GM21367 (cell line): ENCODE data around the gene MYH7B.

ENCODE experiments used
- ATAC-seq: cut with Tn5 transposase; IDR thresholded peaks from one replicate; pipeline ENCODE4 v1.9.1; 2021; ENCODE audit not compliant: unreplicated experiment

Gene MYH7B

DNA sequence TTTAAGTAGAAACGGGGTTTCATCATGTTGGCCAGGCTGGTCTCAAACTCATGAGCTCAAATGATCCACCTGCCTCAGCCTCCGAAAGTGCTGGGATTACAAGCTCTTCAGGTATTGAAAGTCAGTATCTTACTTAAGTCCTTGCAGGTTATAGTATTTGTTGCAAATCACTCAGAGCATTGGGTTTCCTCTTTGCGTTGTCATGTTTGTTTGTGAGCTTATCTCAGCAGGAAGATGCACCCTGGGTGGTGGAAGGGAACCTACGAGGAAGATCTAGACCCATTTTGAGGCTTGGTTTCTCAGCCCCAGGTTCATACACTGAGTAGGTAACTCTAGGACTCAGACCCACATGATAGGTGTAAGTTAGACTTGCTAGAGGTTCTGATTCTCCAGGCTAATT is 18.6 kb downstream of the MYH7B start:
- no peak for ATAC-seq

DNA sequence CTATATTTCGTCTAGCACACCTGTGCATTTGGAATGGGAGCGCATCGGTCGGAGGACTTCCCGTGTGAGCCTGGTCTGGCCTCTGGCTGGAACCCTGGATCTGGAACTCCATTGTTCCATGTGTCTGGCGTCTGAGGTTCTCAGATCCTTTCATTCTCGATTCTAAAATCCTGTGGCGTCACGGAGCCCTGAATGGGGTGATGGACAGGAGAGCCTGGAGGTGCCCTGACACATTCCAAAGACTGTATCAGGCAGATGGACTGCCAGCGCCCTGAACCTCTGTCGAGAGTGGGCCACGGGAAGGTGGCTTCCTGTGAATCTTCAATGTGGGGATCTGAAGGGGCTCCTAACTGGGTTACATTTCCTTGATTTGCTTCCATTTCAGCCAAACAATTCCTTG is 20.6 kb downstream of the MYH7B start:
- no peak for ATAC-seq

DNA sequence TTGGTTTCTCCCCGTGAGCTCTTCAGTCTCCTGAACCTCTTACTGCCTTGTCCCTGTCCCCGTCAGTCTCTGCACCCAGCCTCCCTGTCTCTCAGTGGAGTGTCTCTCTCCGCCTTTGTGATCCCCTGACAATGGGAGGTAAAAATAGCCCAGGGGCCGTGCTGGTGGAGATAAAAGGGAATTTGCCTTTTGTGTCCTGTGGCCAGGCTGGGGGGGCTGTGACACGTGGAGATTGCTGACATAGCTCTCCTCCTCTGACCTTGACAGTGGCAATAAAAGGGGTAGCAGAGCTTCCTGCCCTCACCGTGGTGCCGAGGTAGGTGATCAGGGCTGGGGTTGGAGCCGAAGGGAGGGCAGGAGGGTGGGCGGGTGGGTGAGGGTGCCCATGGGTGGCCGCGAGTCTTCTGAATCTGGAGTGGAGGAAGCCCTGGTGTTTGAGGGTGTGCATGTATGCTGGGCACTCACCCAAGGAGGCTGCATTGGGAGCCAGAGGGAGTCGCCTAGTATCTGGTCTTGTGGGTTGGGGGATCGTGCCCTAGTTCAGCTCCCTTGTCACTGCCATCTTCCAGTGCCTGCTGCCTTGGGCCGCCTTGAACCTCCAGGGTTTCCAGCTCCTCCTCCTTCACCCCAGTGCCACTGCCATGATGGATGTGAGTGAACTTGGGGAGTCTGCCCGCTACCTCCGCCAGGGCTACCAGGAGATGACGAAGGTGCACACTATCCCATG is 21.9 kb downstream of the MYH7B start:
- ATAC-seq, result no peak

DNA sequence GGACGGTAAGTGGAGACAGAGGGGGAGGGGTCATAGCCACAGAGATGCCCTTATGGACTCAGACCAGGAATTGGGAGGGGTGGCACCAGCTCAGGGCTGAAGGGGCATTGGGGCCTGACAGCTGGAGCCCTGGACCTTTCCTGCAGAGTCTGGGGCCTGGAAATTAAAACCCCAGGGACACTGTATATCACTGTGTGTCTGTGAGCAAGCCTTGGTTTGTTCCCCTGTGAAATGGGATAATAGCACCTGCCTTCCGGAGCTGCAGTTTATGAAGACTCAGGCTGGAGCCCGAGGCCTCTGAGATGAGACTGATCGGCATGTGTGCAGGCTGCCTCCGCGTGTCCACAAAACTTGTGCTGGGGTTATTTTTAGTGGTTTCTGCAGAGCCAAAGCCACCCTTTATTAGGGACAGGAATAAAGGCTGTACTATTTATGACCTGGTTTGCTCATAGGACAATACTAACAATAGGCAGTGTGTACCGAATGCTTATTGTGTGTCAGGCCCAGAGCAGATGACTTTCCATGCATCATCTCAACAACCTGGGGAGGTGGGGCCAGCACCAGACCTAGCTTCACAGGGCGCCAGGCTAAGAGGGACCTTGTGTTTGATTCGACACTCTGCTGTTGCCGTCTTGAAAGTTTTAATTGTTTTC is 22.6 kb downstream of the MYH7B start:
- no peak for ATAC-seq

DNA sequence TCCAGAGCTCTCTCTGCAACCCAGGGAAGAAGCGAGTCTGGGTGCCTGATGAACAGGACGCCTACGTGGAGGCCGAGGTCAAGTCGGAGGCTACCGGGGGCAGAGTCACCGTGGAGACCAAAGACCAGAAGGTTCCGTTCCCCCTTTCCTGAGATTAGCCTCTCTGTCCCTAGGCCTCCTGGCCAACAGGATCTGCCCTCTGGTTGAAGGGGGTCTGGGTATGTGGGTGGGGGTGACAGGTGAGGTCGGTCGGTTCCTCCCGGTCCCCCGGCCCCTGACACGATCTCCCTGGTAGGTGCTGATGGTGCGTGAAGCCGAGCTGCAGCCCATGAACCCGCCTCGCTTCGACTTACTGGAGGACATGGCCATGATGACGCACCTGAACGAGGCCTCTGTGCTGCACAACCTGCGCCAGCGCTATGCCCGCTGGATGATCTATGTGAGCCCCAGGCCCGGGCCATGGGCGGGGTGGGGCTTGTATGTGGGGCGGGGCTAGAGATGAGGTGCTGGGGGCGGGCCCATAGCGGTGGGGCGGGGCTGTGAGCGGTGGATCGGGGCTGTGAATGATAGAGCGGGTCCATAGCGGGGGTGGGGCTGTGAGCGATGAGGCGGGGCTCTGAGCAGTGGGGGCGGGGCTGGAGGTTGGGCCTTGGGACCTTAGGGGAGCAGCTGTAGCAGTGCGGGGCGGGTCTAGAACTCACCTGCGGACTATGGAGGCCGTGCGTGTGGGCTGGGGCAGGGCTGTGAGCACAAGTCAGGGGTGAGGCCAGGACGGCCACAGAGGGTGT is 23.9 kb downstream of the MYH7B start:
- ATAC-seq, result no peak

DNA sequence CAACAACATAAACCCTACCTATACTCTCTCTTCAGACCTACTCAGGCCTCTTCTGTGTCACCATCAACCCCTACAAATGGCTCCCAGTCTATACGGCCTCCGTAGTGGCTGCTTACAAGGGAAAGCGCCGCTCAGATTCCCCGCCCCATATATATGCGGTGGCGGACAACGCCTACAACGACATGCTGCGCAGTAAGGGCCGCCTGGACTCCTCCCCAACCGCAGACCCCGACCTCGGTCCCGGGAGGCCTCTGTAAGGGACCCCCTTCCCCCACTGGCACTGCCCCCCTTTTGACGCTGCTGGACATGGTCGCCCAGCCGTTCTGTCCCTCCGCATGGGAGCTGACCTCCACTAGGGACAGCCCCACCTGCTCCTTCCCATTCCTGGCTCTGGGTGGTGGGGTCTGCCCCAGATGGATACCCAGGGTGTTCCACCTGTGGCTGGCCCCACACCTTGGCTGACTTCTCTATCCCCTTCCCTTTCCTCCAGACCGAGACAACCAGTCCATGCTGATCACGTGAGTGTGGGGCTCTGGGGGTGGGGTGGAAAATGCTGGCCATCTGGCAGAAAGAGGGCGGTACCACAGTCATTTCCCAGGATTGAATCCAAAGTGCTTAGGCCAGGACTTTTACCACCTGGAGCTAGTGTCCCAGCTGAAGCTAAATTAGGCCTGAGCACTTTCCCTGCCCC is 25.0 kb downstream of the MYH7B start:
- no peak for ATAC-seq

DNA sequence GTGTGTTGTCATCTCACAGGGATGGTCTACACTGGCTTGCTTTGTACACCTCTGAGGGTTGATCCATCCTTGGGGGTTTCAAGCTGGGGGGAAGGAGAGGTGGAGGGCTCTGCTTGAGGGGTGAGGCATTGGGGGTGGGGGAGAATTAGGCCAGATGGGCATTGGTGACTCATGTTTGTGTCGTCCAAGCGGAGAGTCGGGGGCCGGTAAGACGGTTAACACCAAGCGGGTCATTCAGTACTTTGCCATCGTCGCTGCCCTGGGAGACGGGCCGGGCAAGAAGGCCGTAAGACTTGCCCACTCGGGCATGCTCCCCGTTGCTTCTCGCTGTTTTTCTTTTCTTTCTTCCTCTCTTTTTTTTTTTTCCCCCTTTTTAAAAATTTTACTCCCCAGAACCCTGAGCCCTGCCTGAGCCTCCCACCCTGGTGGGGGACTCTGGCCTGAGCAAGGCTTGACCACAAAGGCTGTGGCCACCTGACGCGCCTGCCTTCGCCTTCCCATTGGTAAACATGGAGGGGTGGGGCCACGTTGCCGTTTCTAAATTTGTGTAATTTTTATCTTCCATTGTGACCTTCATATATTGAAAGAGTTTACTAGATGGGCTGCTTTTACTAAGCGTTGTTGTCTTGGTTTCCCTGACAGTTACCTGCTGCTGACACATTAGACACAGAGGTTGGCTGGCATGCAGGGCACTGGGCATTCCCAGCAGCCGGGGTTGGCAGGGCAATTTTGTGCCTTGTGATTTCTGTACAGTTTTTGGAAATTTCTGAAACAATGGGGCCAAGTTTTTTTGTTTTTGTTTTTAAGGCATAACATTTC is 26.8 kb downstream of the MYH7B start:
- no peak for ATAC-seq

DNA sequence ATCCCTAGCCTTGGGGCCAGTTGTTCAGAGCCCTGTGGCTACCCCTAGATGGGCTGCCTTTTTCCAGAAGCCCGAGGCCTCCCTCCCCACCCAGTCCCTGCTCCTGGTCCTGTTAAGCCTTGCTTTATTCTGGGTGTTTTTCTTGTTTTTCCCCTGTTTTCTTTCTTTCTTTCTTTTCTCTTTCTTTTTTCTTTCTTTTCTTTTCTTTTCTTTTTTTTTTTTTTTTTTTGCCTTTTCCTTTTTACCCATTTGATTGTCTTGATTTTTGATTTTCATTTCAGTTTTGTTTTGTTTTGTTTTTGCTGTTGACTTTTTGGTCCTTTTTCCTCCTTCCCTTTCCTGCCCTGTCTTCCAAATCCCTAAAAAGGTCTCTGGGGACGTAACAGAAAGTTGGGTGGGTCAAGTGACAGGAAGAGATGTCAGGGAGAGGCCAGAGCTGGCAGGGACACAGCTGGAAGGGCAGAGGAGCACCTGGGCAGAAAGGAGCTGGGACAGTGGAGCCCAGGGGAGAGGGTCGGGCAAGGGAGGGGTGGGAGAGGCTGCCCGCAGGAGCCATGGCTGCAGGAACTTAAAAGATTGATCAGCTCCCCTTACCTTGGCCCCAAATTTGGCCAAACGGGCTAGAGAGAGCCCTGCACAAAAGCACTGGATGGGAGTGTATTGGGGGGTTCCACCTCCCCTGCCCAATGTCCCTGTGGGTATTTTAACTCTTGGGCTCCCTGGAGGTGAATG is 27.6 kb downstream of the MYH7B start:
- ATAC-seq, result no peak

DNA sequence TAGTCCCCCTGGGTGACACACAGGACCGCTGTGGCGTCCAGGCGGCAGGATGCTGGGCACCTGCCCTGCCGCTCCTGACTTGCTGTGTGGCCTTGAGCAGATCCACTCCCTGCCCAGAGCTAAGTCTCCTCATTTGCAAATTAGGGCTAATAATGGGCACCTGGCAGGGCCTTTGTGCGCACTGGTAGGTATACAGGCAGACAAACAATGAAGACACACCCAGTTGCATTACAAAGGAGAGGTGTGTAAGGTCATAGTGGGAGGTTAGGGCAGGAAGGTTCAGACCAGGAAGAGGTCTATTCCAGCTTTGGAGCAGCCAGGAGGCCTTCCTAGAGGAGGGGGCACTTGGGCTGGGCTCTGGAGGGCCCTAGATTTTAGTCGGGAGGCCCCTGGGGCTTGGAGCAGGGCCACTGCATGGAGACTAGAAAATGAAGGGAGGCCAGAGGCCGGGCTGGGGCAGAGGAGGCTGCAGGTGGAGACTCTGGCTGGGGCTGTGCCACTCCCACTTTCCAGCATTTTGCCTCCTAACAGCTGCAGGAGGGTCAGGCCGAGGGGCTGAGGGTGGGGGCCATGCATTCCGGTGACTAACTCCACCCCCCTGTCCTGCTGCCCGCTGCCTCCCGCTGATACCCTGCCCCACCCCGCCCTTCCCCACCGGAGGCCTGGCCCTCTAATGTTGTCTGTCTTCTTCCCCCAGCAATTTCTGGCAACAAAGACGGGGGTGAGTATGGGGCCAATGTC is 28.5 kb downstream of the MYH7B start:
- ATAC-seq, result no peak

DNA sequence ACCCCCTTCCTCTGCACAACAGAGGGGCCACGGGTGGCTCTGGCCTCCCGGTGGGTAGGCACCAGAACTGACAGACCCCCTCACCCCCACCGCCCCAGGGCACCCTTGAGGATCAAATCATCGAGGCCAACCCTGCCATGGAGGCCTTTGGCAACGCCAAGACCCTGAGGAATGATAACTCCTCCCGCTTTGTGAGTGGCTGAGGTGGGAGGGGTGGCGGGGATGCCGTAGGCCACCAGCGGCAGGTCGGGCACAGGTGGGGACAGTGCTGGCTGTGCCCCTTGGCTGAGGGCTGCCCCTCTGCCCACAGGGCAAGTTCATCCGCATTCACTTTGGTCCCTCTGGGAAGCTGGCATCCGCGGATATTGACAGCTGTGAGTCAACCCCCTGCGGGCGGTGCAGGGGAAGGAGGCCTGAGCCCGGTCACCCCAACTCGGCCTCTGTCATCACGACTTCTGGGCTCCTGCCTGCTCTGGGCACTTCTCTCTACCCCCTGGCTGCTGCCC is 29.1 kb downstream of the MYH7B start:
- ATAC-seq, result no peak

DNA sequence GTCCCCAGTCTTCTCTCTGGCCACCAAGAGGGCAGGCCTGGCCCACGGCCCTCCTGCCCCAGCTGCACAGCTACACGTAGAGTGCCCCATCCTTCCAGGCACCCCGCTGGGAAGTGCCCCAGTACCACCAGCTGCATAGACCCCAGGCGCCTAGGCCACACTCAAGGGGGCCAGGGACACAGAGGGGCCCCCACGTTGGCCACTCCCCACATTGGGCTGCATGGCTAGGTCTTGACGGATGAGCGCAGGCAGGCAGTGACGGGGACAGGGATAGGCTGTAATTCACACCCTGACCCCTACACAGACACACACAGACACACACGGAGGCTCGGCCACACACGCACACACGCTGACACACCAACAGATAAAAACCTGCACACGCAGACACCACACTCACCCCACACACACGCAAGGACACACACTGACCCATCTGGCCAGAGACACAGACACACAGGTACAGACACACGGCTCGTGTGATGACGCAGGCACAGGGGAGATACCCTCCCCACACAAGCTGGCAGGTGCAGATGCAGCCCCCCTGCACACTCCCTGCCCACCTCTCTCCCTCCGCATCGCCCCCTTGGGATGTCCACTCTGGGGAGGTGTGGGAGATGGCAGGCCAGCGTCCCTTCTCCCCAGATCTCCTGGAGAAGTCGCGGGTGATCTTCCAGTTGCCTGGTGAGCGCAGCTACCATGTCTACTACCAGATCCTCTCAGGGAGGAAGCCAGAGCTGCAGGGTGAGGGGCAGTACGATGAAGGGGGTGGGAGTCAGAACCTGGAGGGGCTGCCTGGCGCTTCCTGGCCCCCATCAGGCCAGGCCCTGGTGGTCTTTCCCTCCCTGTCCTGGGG is 30.0 kb downstream of the MYH7B start:
- no peak for ATAC-seq

DNA sequence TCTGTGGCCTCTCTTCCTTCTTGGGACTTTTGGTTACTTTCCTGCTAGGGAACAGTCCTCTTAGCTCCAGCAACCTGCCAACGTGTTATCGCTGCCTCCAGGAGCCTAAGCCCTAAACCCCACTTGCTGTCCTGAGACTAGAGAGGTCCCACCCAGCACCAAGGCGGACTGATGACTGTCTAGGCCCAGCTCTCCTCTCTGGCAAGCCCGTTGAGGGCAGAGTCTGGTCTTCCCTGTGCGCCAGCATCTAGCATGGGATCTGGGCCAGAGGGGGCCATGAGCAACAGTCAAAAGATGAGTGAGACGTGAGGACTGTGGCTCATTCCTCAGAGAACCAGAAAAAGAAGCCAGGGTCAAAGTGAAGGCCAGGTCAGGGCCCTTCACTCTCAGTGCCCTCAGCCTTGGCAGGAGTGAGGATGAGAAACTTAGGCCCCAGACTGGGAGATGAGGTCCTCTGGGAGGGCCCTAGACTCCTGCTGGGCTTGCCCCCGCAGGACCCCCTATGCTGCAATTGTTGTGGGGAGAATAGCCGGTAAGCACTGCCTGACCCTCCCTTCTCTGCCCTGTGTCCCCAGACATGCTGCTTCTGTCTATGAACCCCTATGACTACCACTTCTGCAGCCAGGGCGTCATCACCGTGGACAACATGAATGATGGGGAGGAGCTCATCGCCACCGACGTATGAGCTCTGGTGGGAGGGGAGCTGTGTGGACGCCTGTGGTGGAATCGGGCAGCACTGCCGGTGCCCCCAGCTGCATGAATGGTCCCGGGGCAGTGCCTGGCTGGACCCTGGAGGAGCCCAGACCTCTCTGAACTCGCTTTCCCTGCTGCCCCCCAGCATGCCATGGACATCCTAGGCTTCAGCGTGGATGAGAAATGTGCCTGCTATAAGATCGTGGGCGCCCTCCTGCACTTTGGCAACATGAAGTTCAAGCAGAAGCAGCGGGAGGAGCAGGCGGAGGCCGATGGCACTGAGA is 30.9 kb downstream of the MYH7B start:
- ATAC-seq, result no peak

DNA sequence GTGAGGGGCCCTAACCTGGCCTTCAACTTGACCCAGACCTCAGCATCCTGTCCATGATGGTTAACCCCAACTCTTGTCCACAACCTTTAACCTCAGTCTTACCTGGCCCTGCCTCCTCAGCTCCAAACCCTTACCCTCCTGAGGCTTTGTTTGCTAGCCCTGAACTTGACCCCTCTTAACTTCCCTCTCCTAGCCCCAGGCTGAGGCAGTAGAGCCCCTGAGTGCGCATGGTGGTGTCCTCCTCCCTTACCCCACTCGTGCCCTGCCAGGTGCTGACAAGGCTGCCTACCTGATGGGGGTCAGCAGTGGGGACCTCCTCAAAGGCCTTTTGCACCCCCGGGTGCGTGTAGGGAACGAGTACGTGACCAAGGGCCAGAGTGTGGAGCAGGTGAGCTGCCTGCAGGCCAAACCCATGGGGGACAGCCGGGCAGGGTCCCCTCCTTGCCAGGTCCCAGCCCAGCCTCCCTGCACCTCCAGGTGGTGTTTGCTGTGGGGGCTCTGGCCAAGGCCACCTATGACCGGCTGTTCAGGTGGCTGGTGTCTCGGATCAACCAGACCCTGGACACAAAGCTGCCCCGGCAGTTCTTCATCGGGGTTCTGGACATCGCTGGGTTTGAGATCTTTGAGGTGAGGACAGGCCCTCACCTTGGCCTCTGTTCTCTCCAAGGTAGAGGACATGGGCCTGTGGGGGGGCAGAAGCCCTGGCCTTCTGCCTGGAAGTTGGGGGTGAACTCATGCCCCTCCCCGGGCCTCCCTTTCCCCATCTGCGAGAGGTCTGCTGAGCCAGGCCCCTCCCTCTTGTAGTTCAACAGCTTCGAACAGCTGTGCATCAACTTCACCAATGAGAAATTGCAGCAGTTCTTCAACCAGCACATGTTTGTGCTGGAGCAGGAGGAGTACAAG is 31.9 kb downstream of the MYH7B start:
- ATAC-seq, result no peak

DNA sequence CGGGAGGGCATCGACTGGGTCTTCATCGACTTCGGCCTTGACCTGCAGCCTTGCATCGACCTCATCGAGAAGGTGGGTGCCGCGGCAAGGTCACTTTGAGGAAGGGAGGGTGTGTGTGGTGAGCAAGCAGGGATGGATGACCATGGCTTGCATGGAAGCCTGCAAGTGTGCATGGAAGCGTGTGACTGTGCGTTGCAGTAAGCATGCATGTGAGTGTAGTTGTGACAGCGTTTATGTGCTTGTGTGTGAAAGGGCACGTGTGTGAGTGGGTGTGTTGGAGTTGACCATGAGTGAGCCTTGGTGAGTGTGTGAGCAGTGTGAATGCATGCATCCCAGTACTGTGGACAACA is 32.5 kb downstream of the MYH7B start:
- no peak for ATAC-seq

DNA sequence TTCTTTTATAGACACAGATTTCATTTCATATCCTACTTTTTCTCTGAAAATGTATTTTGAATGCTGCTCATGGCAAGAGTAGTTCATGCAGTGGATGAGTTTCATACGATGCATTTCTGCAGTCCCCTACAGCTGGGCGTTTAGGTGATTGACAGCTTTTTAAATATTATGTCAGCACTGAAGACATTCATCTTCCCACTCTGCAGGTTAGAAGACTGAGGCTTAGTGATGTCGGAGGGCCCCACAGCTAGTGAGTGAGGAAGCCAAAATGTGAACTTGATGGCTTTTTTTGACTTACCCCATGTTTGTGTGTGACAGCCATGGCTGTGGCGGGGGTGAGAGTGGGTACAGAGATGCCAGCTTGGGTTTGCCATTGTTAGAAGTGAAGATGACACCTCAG is 33.5 kb downstream of the MYH7B start:
- ATAC-seq, result no peak

DNA sequence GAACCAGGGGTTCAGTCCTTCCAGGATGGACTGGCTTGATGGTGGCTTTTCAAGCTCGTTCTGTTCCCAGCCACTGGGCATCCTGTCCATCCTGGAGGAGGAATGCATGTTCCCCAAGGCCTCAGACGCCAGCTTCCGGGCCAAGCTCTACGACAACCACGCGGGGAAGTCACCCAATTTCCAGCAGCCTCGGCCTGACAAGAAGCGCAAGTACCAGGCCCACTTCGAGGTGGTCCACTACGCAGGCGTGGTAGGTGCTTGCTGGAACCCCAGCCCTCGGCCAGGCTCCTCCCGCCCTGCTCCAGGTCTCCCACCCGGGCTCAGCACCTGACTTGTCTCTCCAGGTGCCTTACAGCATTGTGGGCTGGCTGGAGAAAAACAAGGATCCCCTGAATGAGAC is 34.0 kb downstream of the MYH7B start:
- ATAC-seq, result no peak
